Endodermal cell (in vitro differentiated cells): Measurements from ENCODE around the gene GRID1. TPM values are rescaled to one million over a fixed set of nuclear protein-coding genes. Genes with fewer than 3 reads are reported as not detected.

ENCODE experiments used
- DNase-seq: peaks from one replicate; pipeline ENCODE4 v3.0.0-alpha.2; 2017
- H3K27ac ChIP-seq: 2 replicates; pipeline ENCODE4 v1.5.1; 2013; ENCODE audit warnings: mild to moderate bottlenecking, low read depth, low read length, moderate library complexity
- H3K27me3 ChIP-seq: 2 replicates; pipeline ENCODE4 v1.6.1; 2013; ENCODE audit warnings: mild to moderate bottlenecking, low read length, moderate library complexity; ENCODE audit not compliant: insufficient read depth, control insufficient read depth, poor library complexity, severe bottlenecking
- H3K36me3 ChIP-seq: 2 replicates; pipeline ENCODE4 v1.7.0; 2013; ENCODE audit warnings: mild to moderate bottlenecking, low read length, moderate library complexity; ENCODE audit not compliant: control insufficient read depth, insufficient read depth
- H3K4me1 ChIP-seq: one replicate; pipeline ENCODE4 v1.7.0; 2013; ENCODE audit warnings: low read length; ENCODE audit not compliant: control insufficient read depth, insufficient read depth
- H3K4me3 ChIP-seq: 2 replicates; pipeline ENCODE4 v1.5.1; 2013; ENCODE audit warnings: mild to moderate bottlenecking, low read length, moderate library complexity
- H3K9ac ChIP-seq: 2 replicates; pipeline ENCODE4 v1.6.1; 2013; ENCODE audit warnings: mild to moderate bottlenecking, low read length, moderate library complexity; ENCODE audit not compliant: poor library complexity, severe bottlenecking; ENCODE audit errors: extremely low read depth
- H3K9me3 ChIP-seq: 2 replicates; pipeline ENCODE4 v1.6.1; 2013; ENCODE audit warnings: mild to moderate bottlenecking, low read length, moderate library complexity; ENCODE audit not compliant: control insufficient read depth
- H3K27ac Mint-ChIP-seq: 2 replicates; pipeline ENCODE4 v1.8.0; 2020; ENCODE audit warnings: mixed read lengths
- H3K27me3 Mint-ChIP-seq: 2 replicates; pipeline ENCODE4 v1.8.0; 2021; ENCODE audit warnings: mild to moderate bottlenecking, mixed read lengths; ENCODE audit not compliant: insufficient read depth
- H3K36me3 Mint-ChIP-seq: 2 replicates; pipeline ENCODE4 v1.8.0; 2020; ENCODE audit warnings: low read depth, mixed read lengths
- H3K4me1 Mint-ChIP-seq: 2 replicates; pipeline ENCODE4 v1.8.0; 2020; ENCODE audit warnings: mixed read lengths
- H3K4me3 Mint-ChIP-seq: 2 replicates; pipeline ENCODE4 v1.8.0; 2020; ENCODE audit warnings: mild to moderate bottlenecking, moderate library complexity, mixed read lengths
- H3K9me3 Mint-ChIP-seq: 2 replicates; pipeline ENCODE4 v1.8.0; 2020; ENCODE audit warnings: mild to moderate bottlenecking, mixed read lengths
- WGBS, 2 experiments: methylation state at CpG; one replicate each; pipeline versions ENCODE4 v1.1.5 to v1.1.7; 2013; ENCODE audit warnings: missing lambda C conversion rate in 2 of 2, mixed read lengths in 1 of 2; ENCODE audit not compliant: insufficient coverage in 1 of 2, insufficient read length in 1 of 2; 5-methylcytosine and 5-hydroxymethylcytosine counted together
- total RNA-seq, 2 donors: library from RNA; stranded (reverse); fragmentation: NEBNext Ultra II Directional in 1 of 2; extraction: Animal tissue kit (Norgen Biotek cat#: 25700) in 1 of 2; gene quantifications; 2 replicates in 1 of 2; 3 replicates in 1 of 2; pipeline ENCODE4 v1.2.1, GENCODE V29; 2021
- TF ChIP-seq, protein P1 (sequence below): fragments of 200-600 bp; sonication (generic); conservative IDR thresholded peaks from 2 replicates; pipeline ENCODE4 v1.5.0; 2021; ENCODE audit warnings: antibody characterized with exemption, mild to moderate bottlenecking

Gene GRID1
- total RNA-seq, 2 donors from 2014 or later = 0.13 to 0.53 TPM

DNA sequence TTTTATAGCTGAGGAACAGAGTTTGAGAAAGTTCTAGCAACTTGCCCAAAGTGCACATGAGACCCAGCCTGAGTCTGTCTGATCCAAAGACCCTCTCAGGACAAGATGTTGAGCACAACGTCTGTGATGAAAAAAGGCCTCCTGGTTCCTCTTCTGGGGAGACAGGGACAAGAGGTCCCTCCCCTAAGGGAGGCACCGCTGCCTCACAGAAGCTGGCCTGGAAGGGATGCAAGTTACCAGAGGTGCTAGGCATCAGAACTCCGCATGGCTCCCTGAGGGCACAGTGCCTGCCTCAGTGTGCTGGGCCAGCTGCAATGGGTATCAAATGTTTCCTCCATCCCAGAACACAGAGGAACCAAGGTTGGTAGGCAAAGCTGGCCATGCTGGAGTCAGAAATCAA lies 302.4 kb downstream of the GRID1 start:
- Histone ChIP-seq H3K4me1 (no peaks in the 10 kb centered on the region), H3K27ac (no peak overlapping the region), H3K9ac (no peak overlapping the region), H3K27me3 (no peaks in the 10 kb centered on the region), H3K4me3 (no peak overlapping the region), H3K36me3 (no peaks in the 10 kb centered on the region), H3K9me3 (no peaks in the 10 kb centered on the region)
- no peak overlapping the region for H3K4me3 Mint-ChIP-seq
- H3K36me3 Mint-ChIP-seq = no peaks in the 10 kb centered on the region
- TF ChIP-seq, protein P1, sequence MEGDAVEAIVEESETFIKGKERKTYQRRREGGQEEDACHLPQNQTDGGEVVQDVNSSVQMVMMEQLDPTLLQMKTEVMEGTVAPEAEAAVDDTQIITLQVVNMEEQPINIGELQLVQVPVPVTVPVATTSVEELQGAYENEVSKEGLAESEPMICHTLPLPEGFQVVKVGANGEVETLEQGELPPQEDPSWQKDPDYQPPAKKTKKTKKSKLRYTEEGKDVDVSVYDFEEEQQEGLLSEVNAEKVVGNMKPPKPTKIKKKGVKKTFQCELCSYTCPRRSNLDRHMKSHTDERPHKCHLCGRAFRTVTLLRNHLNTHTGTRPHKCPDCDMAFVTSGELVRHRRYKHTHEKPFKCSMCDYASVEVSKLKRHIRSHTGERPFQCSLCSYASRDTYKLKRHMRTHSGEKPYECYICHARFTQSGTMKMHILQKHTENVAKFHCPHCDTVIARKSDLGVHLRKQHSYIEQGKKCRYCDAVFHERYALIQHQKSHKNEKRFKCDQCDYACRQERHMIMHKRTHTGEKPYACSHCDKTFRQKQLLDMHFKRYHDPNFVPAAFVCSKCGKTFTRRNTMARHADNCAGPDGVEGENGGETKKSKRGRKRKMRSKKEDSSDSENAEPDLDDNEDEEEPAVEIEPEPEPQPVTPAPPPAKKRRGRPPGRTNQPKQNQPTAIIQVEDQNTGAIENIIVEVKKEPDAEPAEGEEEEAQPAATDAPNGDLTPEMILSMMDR = no peak
- no peaks in the 10 kb centered on the region for H3K9me3 Mint-ChIP-seq
- WGBS, 2 experiments = 76 to 92% methylated on average over 2 to 3 of the region's 3 CpGs
- DNase-seq = peak; percentile 40
- peaks cover 5% of the 10 kb centered on the region for H3K4me1 Mint-ChIP-seq
- peaks cover 5% of the 10 kb centered on the region for H3K27me3 Mint-ChIP-seq
- no peak overlapping the region for H3K27ac Mint-ChIP-seq

DNA sequence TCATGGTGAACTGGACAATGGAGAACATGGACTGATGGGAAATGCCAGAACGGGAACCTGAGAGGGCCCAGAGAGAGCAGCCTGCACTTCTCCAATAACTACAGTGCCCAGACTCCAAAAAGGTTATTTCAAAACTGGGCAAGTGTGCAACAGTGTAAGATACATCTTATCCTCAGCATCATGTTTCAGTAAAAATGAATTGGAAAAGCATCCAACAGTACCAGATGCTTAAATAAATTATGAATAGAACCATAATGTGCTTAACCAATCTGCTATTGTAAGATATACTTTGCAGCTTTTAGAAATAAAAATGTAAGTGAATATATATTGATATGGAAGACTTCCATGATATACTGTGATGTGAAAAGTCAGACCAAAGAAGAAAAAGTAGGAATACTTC lies 303.3 kb downstream of the GRID1 start:
- Histone ChIP-seq H3K9me3 (no peaks in the 10 kb centered on the region), H3K36me3 (no peaks in the 10 kb centered on the region), H3K27me3 (no peaks in the 10 kb centered on the region), H3K9ac (no peak overlapping the region), H3K4me1 (no peaks in the 10 kb centered on the region), H3K27ac (no peak overlapping the region), H3K4me3 (no peak overlapping the region)
- peaks cover 5% of the 10 kb centered on the region for H3K4me1 Mint-ChIP-seq
- H3K27ac Mint-ChIP-seq = no peak overlapping the region
- H3K9me3 Mint-ChIP-seq = no peaks in the 10 kb centered on the region
- DNase-seq = peak; percentile 7
- H3K27me3 Mint-ChIP-seq = peaks cover 5% of the 10 kb centered on the region
- TF ChIP-seq, protein P1 = no peak
- no peaks in the 10 kb centered on the region for H3K36me3 Mint-ChIP-seq
- WGBS, 2 experiments = 78 to 92% methylated on average over 1 of the region's 1 CpG
- H3K4me3 Mint-ChIP-seq = no peak overlapping the region

DNA sequence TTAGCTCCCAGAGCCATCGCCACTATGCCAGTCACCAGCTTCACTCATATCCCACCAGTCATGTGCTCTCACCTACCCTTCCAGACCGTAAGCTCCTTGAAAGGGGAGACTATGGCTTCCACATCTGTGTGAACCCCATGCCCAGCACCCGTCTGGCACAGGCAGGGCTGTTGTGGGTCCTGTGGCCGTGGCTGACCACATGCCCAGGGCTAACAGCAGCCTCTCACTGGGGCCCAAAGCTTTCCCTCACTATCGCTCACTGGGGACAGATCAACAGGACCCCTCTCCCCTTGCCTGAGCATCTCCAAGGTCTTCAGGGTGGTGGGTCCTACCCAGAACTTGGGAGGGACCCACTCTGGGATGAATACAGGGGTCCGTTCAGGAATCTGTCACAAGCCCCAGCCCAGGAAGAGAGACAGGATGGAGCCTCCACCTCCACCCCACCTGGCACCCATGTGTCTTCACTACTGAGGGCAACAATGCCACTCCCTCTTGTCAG lies 303.9 kb downstream of the GRID1 start:
- H3K9ac ChIP-seq = no peak overlapping the region
- TF ChIP-seq, protein P1 = no peak
- Mint-ChIP-seq H3K27ac (no peak overlapping the region), H3K4me1 (peaks cover 5% of the 10 kb centered on the region), H3K27me3 (peaks cover 7% of the 10 kb centered on the region), H3K4me3 (no peak overlapping the region), H3K36me3 (no peaks in the 10 kb centered on the region), H3K9me3 (no peaks in the 10 kb centered on the region)
- 95% methylated on average over 5 to 6 of the region's 6 CpGs for WGBS, 2 experiments
- H3K4me3 ChIP-seq = no peak overlapping the region
- no peak overlapping the region for H3K27ac ChIP-seq
- no peaks in the 10 kb centered on the region for H3K4me1 ChIP-seq
- H3K9me3 ChIP-seq = no peaks in the 10 kb centered on the region
- H3K36me3 ChIP-seq = no peaks in the 10 kb centered on the region
- H3K27me3 ChIP-seq = no peaks in the 10 kb centered on the region
- DNase-seq = peak; percentile 32
